H9 (cell line): Measurements from ENCODE around the gene IGSF1. TPM values are rescaled to one million over a fixed set of nuclear protein-coding genes. Genes with fewer than 3 reads are reported as not detected.

Experiments used
- DNase-seq: peaks from one replicate; pipeline ENCODE4 v3.0.0-alpha.2; 2017
- H2AFZ ChIP-seq: one replicate; pipeline ENCODE4 v1.6.1; 2013; ENCODE audit warnings: mild to moderate bottlenecking, low read length, control low read depth, moderate library complexity
- H2AK5ac ChIP-seq: 2 replicates; pipeline ENCODE4 v1.6.1; 2013; ENCODE audit warnings: low read length, control low read depth, mixed read lengths; ENCODE audit not compliant: insufficient read length
- H2BK120ac ChIP-seq: one replicate; pipeline ENCODE4 v1.6.1; 2013; ENCODE audit warnings: low read depth, mild to moderate bottlenecking, low read length, control low read depth, inconsistent platforms; ENCODE audit not compliant: poor library complexity, severe bottlenecking
- H2BK12ac ChIP-seq: 2 replicates; pipeline ENCODE4 v1.6.1; 2013; ENCODE audit warnings: low read length, control low read depth, mixed read lengths, low read depth; ENCODE audit not compliant: insufficient read length
- H2BK15ac ChIP-seq: 2 replicates; pipeline ENCODE4 v1.6.1; 2013; ENCODE audit warnings: low read depth, low read length, control low read depth
- H2BK20ac ChIP-seq: one replicate; pipeline ENCODE4 v1.6.1; 2013; ENCODE audit warnings: low read depth, mild to moderate bottlenecking, low read length, control low read depth, inconsistent platforms; ENCODE audit not compliant: poor library complexity, severe bottlenecking
- H2BK5ac ChIP-seq: 2 replicates; pipeline ENCODE4 v1.6.1; 2013; ENCODE audit warnings: low read length, control low read depth, mixed read lengths; ENCODE audit not compliant: insufficient read length
- H3K14ac ChIP-seq: 2 replicates; pipeline ENCODE4 v1.6.1; 2013; ENCODE audit warnings: low read length, control low read depth; ENCODE audit not compliant: insufficient read depth
- H3K18ac ChIP-seq: 2 replicates; pipeline ENCODE4 v1.6.1; 2013; ENCODE audit warnings: low read depth, mild to moderate bottlenecking, mixed read lengths, low read length, control low read depth; ENCODE audit not compliant: insufficient read length
- H3K23ac ChIP-seq: 2 replicates; pipeline ENCODE4 v1.6.1; 2013; ENCODE audit warnings: low read length, control low read depth, mixed read lengths, low read depth; ENCODE audit not compliant: insufficient read length
- H3K23me2 ChIP-seq: 2 replicates; pipeline ENCODE4 v1.6.1; 2013; ENCODE audit warnings: low read depth, mild to moderate bottlenecking, mixed read lengths, low read length, control low read depth; ENCODE audit not compliant: insufficient read length, poor library complexity, severe bottlenecking
- H3K27ac ChIP-seq: 2 replicates; pipeline ENCODE4 v1.5.1; 2013; ENCODE audit warnings: low read length, control low read depth, mixed read lengths, low read depth; ENCODE audit not compliant: insufficient read length
- H3K27me3 ChIP-seq: 2 replicates; pipeline ENCODE4 v1.6.1; 2013; ENCODE audit warnings: low read length, control low read depth, inconsistent platforms; ENCODE audit not compliant: insufficient read depth
- H3K4ac ChIP-seq: 2 replicates; pipeline ENCODE4 v1.6.1; 2013; ENCODE audit warnings: low read depth, mild to moderate bottlenecking, control low read depth, inconsistent platforms, low read length, moderate library complexity
- H3K4me1 ChIP-seq: 2 replicates; pipeline ENCODE4 v1.6.1; 2013; ENCODE audit warnings: low read length, control low read depth, inconsistent platforms; ENCODE audit not compliant: insufficient read depth
- H3K4me2 ChIP-seq: 2 replicates; pipeline ENCODE4 v1.6.1; 2013; ENCODE audit warnings: low read length, control low read depth, mixed read lengths; ENCODE audit not compliant: insufficient read length, insufficient read depth
- H3K56ac ChIP-seq: 2 replicates; pipeline ENCODE4 v1.6.1; 2013; ENCODE audit warnings: low read depth, mild to moderate bottlenecking, mixed read lengths, low read length, control low read depth; ENCODE audit not compliant: insufficient read length
- H3K79me1 ChIP-seq: 2 replicates; pipeline ENCODE4 v1.6.1; 2013; ENCODE audit warnings: low read depth, mild to moderate bottlenecking, moderate library complexity, low read length, control low read depth, inconsistent platforms; ENCODE audit not compliant: insufficient read depth, poor library complexity, severe bottlenecking
- H3K79me2 ChIP-seq: 2 replicates; pipeline ENCODE4 v1.6.1; 2013; ENCODE audit warnings: low read length, control low read depth, inconsistent platforms; ENCODE audit not compliant: insufficient read depth
- H3K9ac ChIP-seq: 2 replicates; pipeline ENCODE4 v1.6.1; 2013; ENCODE audit warnings: low read length, control low read depth, mixed read lengths; ENCODE audit not compliant: insufficient read length; ENCODE audit errors: extremely low read depth
- H3K9me3 ChIP-seq: one replicate; pipeline ENCODE4 v1.6.1; 2013; ENCODE audit warnings: low read depth, low read length, inconsistent platforms; ENCODE audit not compliant: control insufficient read depth
- H3T11ph ChIP-seq: one replicate; pipeline ENCODE4 v1.6.1; 2013; ENCODE audit warnings: mild to moderate bottlenecking, low read length, control low read depth, inconsistent platforms
- H4K20me1 ChIP-seq: one replicate; pipeline ENCODE4 v1.6.1; 2013; ENCODE audit not compliant: control insufficient read depth, insufficient read length, insufficient read depth
- H4K5ac ChIP-seq: 2 replicates; pipeline ENCODE4 v1.6.1; 2013; ENCODE audit warnings: low read depth, mild to moderate bottlenecking, mixed read lengths, low read length, control low read depth; ENCODE audit not compliant: insufficient read length
- H4K8ac ChIP-seq: replicated peaks from 2 replicates; pipeline ENCODE4 v1.6.1; 2013; ENCODE audit warnings: low read length, control low read depth, mixed read lengths, low read depth; ENCODE audit not compliant: insufficient read length
- H4K91ac ChIP-seq: 2 replicates; pipeline ENCODE4 v1.6.1; 2013; ENCODE audit warnings: low read depth, mild to moderate bottlenecking, moderate library complexity, mixed read lengths, low read length, control low read depth; ENCODE audit not compliant: insufficient read length
- H3K27ac Mint-ChIP-seq, 3 experiments: 2 replicates in 2 of 3; 3 replicates in 1 of 3; pipeline ENCODE4 v1.8.0; 2020 to 2021; ENCODE audit warnings: mixed read lengths in 3 of 3, mild to moderate bottlenecking in 1 of 3, moderate library complexity in 1 of 3
- H3K27me3 Mint-ChIP-seq: 2 replicates; pipeline ENCODE4 v1.8.0; 2021; ENCODE audit warnings: low read depth, mild to moderate bottlenecking, moderate library complexity, mixed read lengths
- H3K36me3 Mint-ChIP-seq, 3 experiments: 2 replicates in 2 of 3; 3 replicates in 1 of 3; pipeline ENCODE4 v1.8.0; 2020 to 2021; ENCODE audit warnings: low read depth in 3 of 3, mixed read lengths in 3 of 3; ENCODE audit not compliant: insufficient read depth in 1 of 3
- H3K4me1 Mint-ChIP-seq, 2 experiments: 2 replicates each; pipeline ENCODE4 v1.8.0; 2020; ENCODE audit warnings: mixed read lengths in 2 of 2
- H3K4me3 Mint-ChIP-seq, 2 experiments: 2 replicates in 1 of 2; 3 replicates in 1 of 2; pipeline ENCODE4 v1.8.0; 2020 to 2021; ENCODE audit warnings: mild to moderate bottlenecking in 2 of 2, mixed read lengths in 2 of 2, moderate library complexity in 1 of 2
- H3K9me3 Mint-ChIP-seq, 2 experiments: 2 replicates in 1 of 2; 3 replicates in 1 of 2; pipeline ENCODE4 v1.8.0; 2020; ENCODE audit warnings: mild to moderate bottlenecking in 2 of 2, mixed read lengths in 2 of 2, moderate library complexity in 1 of 2
- WGBS: extraction: QIAGEN DNeasy Blood & Tissue Kit; methylation state at CpG from one replicate; pipeline ENCODE4 v1.1.7; 2013; ENCODE audit warnings: missing lambda C conversion rate, low lambda C conversion rate, mixed read lengths; ENCODE audit not compliant: insufficient read length; ENCODE audit errors: extremely low coverage; 5-methylcytosine and 5-hydroxymethylcytosine counted together
- total RNA-seq: library from RNA; stranded (reverse); gene quantifications from 2 replicates; pipeline ENCODE4 v1.2.1, GENCODE V29; 2021
- TF ChIP-seq, protein P1 (sequence below): fragments of 200-600 bp; sonication (generic); conservative IDR thresholded peaks from 3 replicates; pipeline ENCODE4 v1.8.0; 2021; ENCODE audit warnings: antibody characterized with exemption, mild to moderate bottlenecking

IGSF1 gene
- total RNA-seq, 1 experiment from 2014 or later: 12.5 TPM

DNA sequence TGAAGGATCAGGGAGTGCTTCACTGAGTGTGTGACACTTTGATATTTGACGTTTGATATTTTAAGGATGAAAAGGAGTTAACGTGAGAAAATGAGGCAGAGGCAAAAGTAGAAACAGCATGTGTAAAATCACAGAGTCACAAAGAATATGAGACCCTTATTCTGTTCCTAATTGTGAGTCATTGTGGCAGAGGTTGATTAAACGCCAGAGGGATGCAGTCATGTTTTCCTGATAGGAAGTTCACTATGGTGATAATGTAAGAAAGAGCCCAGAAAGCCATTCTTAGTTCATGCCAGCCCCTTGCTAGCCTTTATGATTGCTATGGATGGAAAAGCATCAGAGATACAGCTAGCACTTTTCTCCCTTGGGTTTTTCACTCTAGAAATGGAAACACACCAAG is 33.5 kb upstream of the IGSF1 start:
- WGBS: 100% methylated on average over 2 of the region's 3 CpGs
- no peak overlapping the region for H3K27ac Mint-ChIP-seq

More for the DNA sequence above, 33.5 kb upstream of the IGSF1 start:
- no peak overlapping the region for H2BK12ac ChIP-seq
- Mint-ChIP-seq H3K4me1 (no peaks in the 10 kb centered on the region), H3K9me3 (peaks cover 11% of the 10 kb centered on the region in 2 experiments), H3K36me3 (peaks cover 5 to 11% (median 8%) of the 10 kb centered on the region in 3 experiments), H3K27me3 (no peaks in the 10 kb centered on the region), H3K4me3 (no peak overlapping the region)
- H2BK120ac ChIP-seq: no peak overlapping the region
- no peaks in the 10 kb centered on the region for H3K79me1 ChIP-seq
- no peak overlapping the region for H3K23ac ChIP-seq
- H3K14ac ChIP-seq: no peak overlapping the region
- no peak overlapping the region for H3K4ac ChIP-seq
- no peak overlapping the region for H3K9ac ChIP-seq
- H4K20me1 ChIP-seq: no peaks in the 10 kb centered on the region
- no peak overlapping the region for H4K5ac ChIP-seq
- H2AK5ac ChIP-seq: no peak overlapping the region
- H3K4me2 ChIP-seq: no peak overlapping the region
- no peak overlapping the region for H3K27ac ChIP-seq
- no peak overlapping the region for H3T11ph ChIP-seq
- H2BK15ac ChIP-seq: no peak overlapping the region
- no peak overlapping the region for H2BK20ac ChIP-seq
- no peaks in the 10 kb centered on the region for H3K23me2 ChIP-seq
- H4K91ac ChIP-seq: no peak overlapping the region
- H3K9me3 ChIP-seq: no peaks in the 10 kb centered on the region
- H3K18ac ChIP-seq: no peak overlapping the region
- H3K27me3 ChIP-seq: no peaks in the 10 kb centered on the region
- TF ChIP-seq, protein P1, sequence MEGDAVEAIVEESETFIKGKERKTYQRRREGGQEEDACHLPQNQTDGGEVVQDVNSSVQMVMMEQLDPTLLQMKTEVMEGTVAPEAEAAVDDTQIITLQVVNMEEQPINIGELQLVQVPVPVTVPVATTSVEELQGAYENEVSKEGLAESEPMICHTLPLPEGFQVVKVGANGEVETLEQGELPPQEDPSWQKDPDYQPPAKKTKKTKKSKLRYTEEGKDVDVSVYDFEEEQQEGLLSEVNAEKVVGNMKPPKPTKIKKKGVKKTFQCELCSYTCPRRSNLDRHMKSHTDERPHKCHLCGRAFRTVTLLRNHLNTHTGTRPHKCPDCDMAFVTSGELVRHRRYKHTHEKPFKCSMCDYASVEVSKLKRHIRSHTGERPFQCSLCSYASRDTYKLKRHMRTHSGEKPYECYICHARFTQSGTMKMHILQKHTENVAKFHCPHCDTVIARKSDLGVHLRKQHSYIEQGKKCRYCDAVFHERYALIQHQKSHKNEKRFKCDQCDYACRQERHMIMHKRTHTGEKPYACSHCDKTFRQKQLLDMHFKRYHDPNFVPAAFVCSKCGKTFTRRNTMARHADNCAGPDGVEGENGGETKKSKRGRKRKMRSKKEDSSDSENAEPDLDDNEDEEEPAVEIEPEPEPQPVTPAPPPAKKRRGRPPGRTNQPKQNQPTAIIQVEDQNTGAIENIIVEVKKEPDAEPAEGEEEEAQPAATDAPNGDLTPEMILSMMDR: no peak
- DNase-seq: no peak
- no peak overlapping the region for H2AFZ ChIP-seq
- no peaks in the 10 kb centered on the region for H3K4me1 ChIP-seq
- H3K56ac ChIP-seq: no peak overlapping the region
- no peaks in the 10 kb centered on the region; the same call in 1 of the 2 replicates for H3K79me2 ChIP-seq
- no peak overlapping the region for H2BK5ac ChIP-seq
- no peak overlapping the region for H4K8ac ChIP-seq
